Ovary (tissue), 9 donors: ENCODE data around the gene CDK5R2. TPM values are rescaled to one million over a fixed set of nuclear protein-coding genes. Genes with fewer than 3 reads are reported as not detected.

Experiments
- DNase-seq, 5 donors: peaks; one replicate each; pipeline ENCODE4 v3.0.0-alpha.2; 2019 to 2020
- H3K27ac ChIP-seq, 2 donors: fragments of 200-600 bp; one replicate each; pipeline versions ENCODE4 v1.5.1 to v1.8.0; 2019 to 2022
- H3K27me3 ChIP-seq: fragments of 200-600 bp; one replicate; pipeline ENCODE4 v1.8.0; 2022
- H3K36me3 ChIP-seq: fragments of 200-600 bp; sonication (generic); one replicate; pipeline ENCODE4 v1.5.1; 2019
- H3K4me1 ChIP-seq: one replicate; pipeline ENCODE4 v1.8.1; 2013; ENCODE audit warnings: mild to moderate bottlenecking, moderate library complexity; ENCODE audit not compliant: insufficient read depth
- H3K4me3 ChIP-seq: fragments of 200-600 bp; sonication (generic); one replicate; pipeline ENCODE4 v1.5.1; 2017
- H3K9me3 ChIP-seq, 2 donors: fragments of 200-600 bp in 1 of 2; sonication (generic) in 1 of 2; one replicate each; pipeline versions ENCODE4 v1.5.1 to v1.8.1; 2013 to 2019; ENCODE audit warnings: mild to moderate bottlenecking in 1 of 2, moderate library complexity in 1 of 2
- EP300 ChIP-seq: sonication (generic); formaldehyde crosslinking; IDR thresholded peaks from one replicate; pipeline ENCODE4 v1.6.1; 2017; ENCODE audit warnings: antibody characterized with exemption
- POLR2A ChIP-seq: fragments of 450-650 bp; IDR thresholded peaks from one replicate; pipeline ENCODE4 v1.6.1; 2017; ENCODE audit warnings: antibody characterized with exemption, mild to moderate bottlenecking, moderate library complexity
- WGBS, 3 donors: extraction: QIAGEN DNeasy Blood & Tissue Kit in 1 of 3; methylation state at CpG; one replicate each; pipeline versions ENCODE4 v1.1.5 to v1.1.7; 2013 to 2017; 5-methylcytosine and 5-hydroxymethylcytosine counted together
- intact Hi-C, 4 donors: fragments of 100-400 bp; cut with DNase I; formaldehyde crosslinking; loops; one replicate each; pipeline versions ENCODE4 v1.11.0 to v1.15.1; 2022 to 2023
- polyA plus RNA-seq, 2 donors: library from polyadenylated mRNA; stranded (reverse); fragments of 200-250 nt in 1 of 2; fragments of 350-450 nt in 1 of 2; fragmentation: Illumina TruSeq in 1 of 2; extraction: RNeasy Lipid Tissue Mini Kit (QIAGEN cat#74804) in 1 of 2; gene quantifications; one replicate each; pipeline ENCODE4 v1.2.3, GENCODE V29; 2013 to 2014
- total RNA-seq, 7 donors: library from RNA; depleted of rRNA in 2 of 7; stranded (reverse); fragments of >200 nt in 2 of 7; fragmentation: NEBNext Ultra II Directional in 3 of 7; extraction: Animal tissue kit (Norgen Biotek cat#: 25700) in 3 of 7; gene quantifications; one replicate each; pipeline versions ENCODE4 v1.1.0 to v1.2.4, GENCODE V29; 2016 to 2023
- TF ChIP-seq, protein P1 (sequence below), 3 donors: fragments of 450-650 bp in 2 of 3; fragments of 200-600 bp in 1 of 3; IDR thresholded peaks; one replicate each; pipeline versions ENCODE4 v1.5.1 to v1.8.0; 2016 to 2022; ENCODE audit warnings: antibody characterized with exemption in 3 of 3, mild to moderate bottlenecking in 1 of 3
- donor health status: DM: no; HTN: no; CAD: no; lungs with moderate emphysema.
- donor health status: DM: no; HTN: no; CAD: no.
- donor health status: Bipolar disorder and iron deficiency.
- donor health status: DM: yes; HTN: yes; CAD: no.
- donor health status: DM: no; HTN: no; CAD: no.
- donor health status: DM: yes; HTN: yes; CAD: no.

The CDK5R2 gene
- total and polyA plus RNA-seq, 9 donors: not detected

DNA sequence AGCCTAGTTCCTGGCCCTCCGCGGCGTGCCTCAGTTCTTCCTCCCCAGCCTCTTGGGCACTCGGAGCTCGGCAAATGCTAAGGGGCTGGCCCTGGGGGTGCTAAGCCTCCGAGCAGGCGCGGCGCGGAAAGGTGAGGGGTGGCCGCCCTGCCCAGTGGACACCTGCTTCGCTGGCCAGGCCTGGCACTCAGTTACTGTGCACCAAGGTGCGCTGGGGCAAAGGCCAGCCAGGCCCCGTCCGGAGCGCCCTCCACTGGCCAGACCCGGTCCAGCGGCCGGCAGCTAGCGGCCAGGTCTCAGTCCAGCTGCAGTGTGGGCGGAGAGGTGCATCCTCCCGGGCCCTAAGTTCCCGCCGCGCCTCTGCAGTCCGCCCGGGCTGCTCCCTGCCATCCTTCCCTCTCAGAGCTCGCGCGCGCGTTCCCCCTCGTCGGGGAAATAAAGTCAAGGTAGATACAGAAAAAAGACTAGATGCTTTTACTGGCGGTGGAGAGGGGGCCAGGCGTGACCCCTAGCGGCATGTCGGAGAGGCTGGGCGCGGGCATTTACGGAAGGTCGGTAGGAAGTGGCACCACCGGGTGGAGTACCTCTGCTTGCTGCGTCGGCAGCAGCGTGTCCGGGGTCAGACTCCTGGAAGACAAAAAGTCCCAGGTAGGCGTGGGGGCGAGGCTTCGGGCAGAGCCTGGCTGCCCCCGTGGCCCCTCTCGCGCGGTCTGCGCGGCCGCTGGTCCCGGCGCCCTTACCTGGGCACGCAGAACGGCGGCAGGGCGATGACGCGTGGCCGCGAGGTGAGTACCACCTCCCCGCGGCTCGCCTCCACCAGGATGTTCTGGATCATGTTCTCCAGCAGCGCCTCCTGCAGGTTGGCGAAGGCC is 43.2 kb downstream of the CDK5R2 start:
- Histone ChIP-seq H3K27me3 (peaks cover 7% of the 10 kb centered on the region), H3K27ac (no peak overlapping the region), H3K4me3 (no peak overlapping the region), H3K9me3 (no peaks in the 10 kb centered on the region), H3K36me3 (no peaks in the 10 kb centered on the region), H3K4me1 (peaks cover 11% of the 10 kb centered on the region)
- TF ChIP-seq EP300 (no peak), POLR2A (no peak)
- TF ChIP-seq, protein P1, sequence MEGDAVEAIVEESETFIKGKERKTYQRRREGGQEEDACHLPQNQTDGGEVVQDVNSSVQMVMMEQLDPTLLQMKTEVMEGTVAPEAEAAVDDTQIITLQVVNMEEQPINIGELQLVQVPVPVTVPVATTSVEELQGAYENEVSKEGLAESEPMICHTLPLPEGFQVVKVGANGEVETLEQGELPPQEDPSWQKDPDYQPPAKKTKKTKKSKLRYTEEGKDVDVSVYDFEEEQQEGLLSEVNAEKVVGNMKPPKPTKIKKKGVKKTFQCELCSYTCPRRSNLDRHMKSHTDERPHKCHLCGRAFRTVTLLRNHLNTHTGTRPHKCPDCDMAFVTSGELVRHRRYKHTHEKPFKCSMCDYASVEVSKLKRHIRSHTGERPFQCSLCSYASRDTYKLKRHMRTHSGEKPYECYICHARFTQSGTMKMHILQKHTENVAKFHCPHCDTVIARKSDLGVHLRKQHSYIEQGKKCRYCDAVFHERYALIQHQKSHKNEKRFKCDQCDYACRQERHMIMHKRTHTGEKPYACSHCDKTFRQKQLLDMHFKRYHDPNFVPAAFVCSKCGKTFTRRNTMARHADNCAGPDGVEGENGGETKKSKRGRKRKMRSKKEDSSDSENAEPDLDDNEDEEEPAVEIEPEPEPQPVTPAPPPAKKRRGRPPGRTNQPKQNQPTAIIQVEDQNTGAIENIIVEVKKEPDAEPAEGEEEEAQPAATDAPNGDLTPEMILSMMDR (IDR thresholded peaks at IDR 0.05): no peak
- intact Hi-C loops: no loop called here
- 1 to 2% (median 1%) methylated on average over 48 to 72 of the region's 72 CpGs for WGBS, 3 donors
- no peak for DNase-seq

DNA sequence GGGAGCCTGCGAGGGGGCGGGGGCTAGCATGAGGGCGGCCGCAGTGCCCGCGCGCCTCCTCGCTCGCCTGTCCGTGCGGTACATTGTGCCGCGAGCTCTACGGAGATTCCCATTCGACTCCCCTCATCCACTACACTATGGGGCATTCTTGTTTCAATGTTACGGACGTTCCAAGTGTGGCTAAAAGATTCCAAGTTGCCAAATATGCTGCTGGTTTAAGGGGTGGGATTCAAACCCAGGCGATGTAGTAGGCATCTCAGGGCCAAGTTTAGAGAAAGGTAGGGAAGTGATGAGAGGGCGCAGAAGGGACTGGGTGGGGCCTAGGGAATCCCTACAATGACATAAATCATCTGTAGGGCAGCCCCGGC is 43.8 kb downstream of the CDK5R2 start:
- no peak overlapping the region for H3K4me3 ChIP-seq
- intact Hi-C loops: no loop called here
- peaks cover 7% of the 10 kb centered on the region for H3K27me3 ChIP-seq
- H3K4me1 ChIP-seq: peaks cover 11% of the 10 kb centered on the region
- 5 to 8% (median 5%) methylated on average over 19 to 20 of the region's 20 CpGs for WGBS, 3 donors
- no peaks in the 10 kb centered on the region for H3K36me3 ChIP-seq
- no peak overlapping the region for H3K27ac ChIP-seq
- DNase-seq: no peak
- TF ChIP-seq, protein P1 (IDR thresholded peaks at IDR 0.05): no peak
- TF ChIP-seq EP300: no peak
- TF ChIP-seq POLR2A: no peak
- H3K9me3 ChIP-seq: no peaks in the 10 kb centered on the region

DNA sequence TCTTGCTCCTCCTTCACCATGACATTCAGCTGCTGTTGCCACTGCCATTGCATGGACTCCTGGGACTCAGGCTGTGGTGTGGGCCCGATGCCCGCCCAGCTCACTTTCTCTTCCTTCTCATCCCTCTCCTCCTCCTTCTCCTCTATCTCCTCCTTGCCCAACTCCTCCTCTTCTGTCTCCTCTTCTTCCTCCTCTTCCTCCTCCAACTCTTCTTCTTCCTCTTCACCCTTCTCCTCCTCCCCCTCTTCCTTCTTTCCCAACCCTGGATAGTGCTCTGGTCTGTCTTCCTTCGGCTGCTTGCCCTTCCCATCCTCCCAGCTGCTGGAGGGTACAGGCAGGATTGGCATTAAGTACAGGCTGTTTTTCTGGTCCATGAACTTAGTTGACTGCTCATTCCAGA is 44.5 kb downstream of the CDK5R2 start:
- no peaks in the 10 kb centered on the region for H3K36me3 ChIP-seq
- H3K9me3 ChIP-seq: no peaks in the 10 kb centered on the region
- H3K27me3 ChIP-seq: peaks cover 7% of the 10 kb centered on the region
- H3K27ac ChIP-seq: no peak overlapping the region
- WGBS, 3 donors: 82 to 87% (median 83%) methylated on average over 3 of the region's 3 CpGs
- intact Hi-C loops: no loop called here
- DNase-seq: no peak
- no peak for TF ChIP-seq POLR2A
- TF ChIP-seq, protein P1 (IDR thresholded peaks at IDR 0.05): no peak
- TF ChIP-seq EP300: no peak
- H3K4me1 ChIP-seq: peaks cover 11% of the 10 kb centered on the region
- no peak overlapping the region for H3K4me3 ChIP-seq

DNA sequence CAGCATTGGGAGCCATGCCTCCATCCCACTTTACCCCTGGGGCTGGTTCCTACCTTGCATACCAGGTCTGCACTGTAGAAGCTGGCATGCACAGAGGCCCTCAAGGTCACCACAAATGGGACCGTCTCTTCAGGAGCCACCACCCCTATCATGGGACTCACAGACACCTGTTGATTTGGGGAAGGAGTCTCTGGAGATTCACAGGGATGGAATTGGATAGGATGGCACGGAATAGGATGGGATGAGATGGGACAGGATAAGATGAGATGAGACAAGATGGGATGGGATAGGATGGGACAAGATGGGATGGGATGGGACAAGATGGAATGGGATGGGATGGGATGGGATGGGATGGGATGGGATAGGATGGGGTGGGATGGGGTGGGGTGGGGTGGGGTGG is 49.8 kb downstream of the CDK5R2 start:
- DNase-seq: no peak
- H3K4me3 ChIP-seq: no peak overlapping the region
- intact Hi-C loops: no loop called here
- H3K27me3 ChIP-seq: no peaks in the 10 kb centered on the region
- no peak for TF ChIP-seq POLR2A
- TF ChIP-seq, protein P1 (IDR thresholded peaks at IDR 0.05): no peak
- no peak for TF ChIP-seq EP300
- H3K36me3 ChIP-seq: no peaks in the 10 kb centered on the region
- H3K27ac ChIP-seq: no peak overlapping the region
- H3K9me3 ChIP-seq: no peaks in the 10 kb centered on the region
- 56 to 59% (median 56%) methylated on average over 2 of the region's 2 CpGs for WGBS, 3 donors
- no peaks in the 10 kb centered on the region for H3K4me1 ChIP-seq
